ENCODE measurements around the gene KRTCAP2. TPM values are rescaled to one million over a fixed set of nuclear protein-coding genes. Genes with fewer than 3 reads are reported as not detected.
A peak's percentile ranks its signal among the peaks of the same experiment; 100 is the strongest.

KRTCAP2 gene
- total and polyA plus RNA-seq, 4 donors = 49.8 to 224 (median 99.8) TPM

DNA sequence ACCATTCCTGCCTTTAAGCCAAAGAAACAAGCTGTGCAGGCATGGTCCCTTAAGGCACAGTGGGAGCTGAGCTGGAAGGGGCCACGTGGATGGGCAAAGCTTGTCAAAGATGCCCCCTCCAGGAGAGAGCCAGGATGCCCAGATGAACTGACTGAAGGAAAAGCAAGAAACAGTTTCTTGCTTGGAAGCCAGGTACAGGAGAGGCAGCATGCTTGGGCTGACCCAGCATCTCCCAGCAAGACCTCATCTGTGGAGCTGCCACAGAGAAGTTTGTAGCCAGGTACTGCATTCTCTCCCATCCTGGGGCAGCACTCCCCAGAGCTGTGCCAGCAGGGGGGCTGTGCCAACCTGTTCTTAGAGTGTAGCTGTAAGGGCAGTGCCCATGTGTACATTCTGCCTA is 38.8 kb downstream of the KRTCAP2 start:
- H3K4me1 ChIP-seq (ENCODE audit: control insufficient read depth in 4 of 4, insufficient read depth in 4 of 4, low read length in 3 of 4) = peaks cover 0 to 64% (median 40%) of the 10 kb centered on the region in 4 donors
- DNase-seq (ENCODE audit: low spot score) = no peak

DNA sequence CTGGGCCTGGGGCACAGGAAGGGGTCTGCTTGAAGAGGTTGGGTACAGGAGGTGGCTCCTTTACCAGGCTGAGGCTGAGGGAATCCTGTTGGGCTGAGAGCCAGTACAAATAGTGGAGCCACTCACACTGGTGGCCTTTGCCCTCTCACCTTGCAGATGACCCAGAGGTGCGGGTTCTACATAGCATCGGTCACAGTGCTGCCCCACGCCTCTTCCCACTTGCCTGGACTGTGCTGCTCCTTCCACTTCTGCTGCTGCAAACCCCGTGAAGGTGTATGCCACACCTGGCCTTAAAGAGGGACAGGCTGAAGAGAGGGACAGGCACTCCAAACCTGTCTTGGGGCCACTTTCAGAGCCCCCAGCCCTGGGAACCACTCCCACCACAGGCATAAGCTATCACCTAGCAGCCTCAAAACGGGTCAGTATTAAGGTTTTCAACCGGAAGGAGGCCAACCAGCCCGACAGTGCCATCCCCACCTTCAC is 39.3 kb downstream of the KRTCAP2 start:
- Histone ChIP-seq H3K36me3 (ENCODE audit: control insufficient read depth in 4 of 4, insufficient read depth in 3 of 4, low read depth in 1 of 4, low read length in 3 of 4) (peaks cover 8 to 26% (median 19%) of the 10 kb centered on the region in 4 donors), H3K27ac (ENCODE audit: low read depth in 1 of 2, low read length in 2 of 2) (peak overlapping the region; percentile 99), H3K9ac (ENCODE audit: low read depth in 1 of 2, low read length in 2 of 2) (peak overlapping the region; percentile 20 to 95), H3K9me3 (ENCODE audit: control insufficient read depth in 4 of 4, low read length in 3 of 4) (no peaks in the 10 kb centered on the region), H3K4me3 (ENCODE audit: low read depth in 1 of 3, low read length in 3 of 3) (peak overlapping the region; percentile 4 to 40 (median 39)), H3K27me3 (ENCODE audit: control insufficient read depth in 4 of 4, insufficient read depth in 4 of 4, low read length in 3 of 4) (no peaks in the 10 kb centered on the region), H3K4me1 (ENCODE audit: control insufficient read depth in 4 of 4, insufficient read depth in 4 of 4, low read length in 3 of 4) (peaks cover 0 to 61% (median 39%) of the 10 kb centered on the region in 4 donors)
- peak; percentile 55 for DNase-seq (ENCODE audit: low spot score)
- TF ChIP-seq HNF4G (IDR thresholded peaks at IDR 0.05) (peak; percentile 39), YY1 (IDR thresholded peaks at IDR 0.05) (no peak), RAD21 (IDR thresholded peaks at IDR 0.05) (peak in 1 of 2 donors; percentile 39), NR2F2 (IDR thresholded peaks at IDR 0.05) (peak; percentile 93), HNF4A (conservative IDR thresholded peaks at IDR 0.05) (peak; percentile 71 to 82), CTCF (IDR thresholded peaks at IDR 0.05; ENCODE audit: low read depth, low read length, missing input control) (no peak), JUND (IDR thresholded peaks at IDR 0.05) (no peak), FOXA2 (IDR thresholded peaks at IDR 0.05) (peak; percentile 16), GABPA (IDR thresholded peaks at IDR 0.05 in 1 of 2, conservative IDR thresholded peaks at IDR 0.05 in 1 of 2) (no peak), FOXA1 (IDR thresholded peaks at IDR 0.05) (no peak), ZBTB33 (IDR thresholded peaks at IDR 0.05) (no peak), RXRA (IDR thresholded peaks at IDR 0.05) (peak; percentile 72 to 86), TAF1 (conservative IDR thresholded peaks at IDR 0.05) (no peak), SP1 (IDR thresholded peaks at IDR 0.05) (peak; percentile 63), EGR1 (IDR thresholded peaks at IDR 0.05; ENCODE audit: low read depth in 2 of 2) (no peak)
- TF ChIP-seq, protein P1, sequence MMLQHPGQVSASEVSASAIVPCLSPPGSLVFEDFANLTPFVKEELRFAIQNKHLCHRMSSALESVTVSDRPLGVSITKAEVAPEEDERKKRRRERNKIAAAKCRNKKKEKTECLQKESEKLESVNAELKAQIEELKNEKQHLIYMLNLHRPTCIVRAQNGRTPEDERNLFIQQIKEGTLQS (IDR thresholded peaks at IDR 0.05) = no peak
- TF ChIP-seq, protein P2, sequence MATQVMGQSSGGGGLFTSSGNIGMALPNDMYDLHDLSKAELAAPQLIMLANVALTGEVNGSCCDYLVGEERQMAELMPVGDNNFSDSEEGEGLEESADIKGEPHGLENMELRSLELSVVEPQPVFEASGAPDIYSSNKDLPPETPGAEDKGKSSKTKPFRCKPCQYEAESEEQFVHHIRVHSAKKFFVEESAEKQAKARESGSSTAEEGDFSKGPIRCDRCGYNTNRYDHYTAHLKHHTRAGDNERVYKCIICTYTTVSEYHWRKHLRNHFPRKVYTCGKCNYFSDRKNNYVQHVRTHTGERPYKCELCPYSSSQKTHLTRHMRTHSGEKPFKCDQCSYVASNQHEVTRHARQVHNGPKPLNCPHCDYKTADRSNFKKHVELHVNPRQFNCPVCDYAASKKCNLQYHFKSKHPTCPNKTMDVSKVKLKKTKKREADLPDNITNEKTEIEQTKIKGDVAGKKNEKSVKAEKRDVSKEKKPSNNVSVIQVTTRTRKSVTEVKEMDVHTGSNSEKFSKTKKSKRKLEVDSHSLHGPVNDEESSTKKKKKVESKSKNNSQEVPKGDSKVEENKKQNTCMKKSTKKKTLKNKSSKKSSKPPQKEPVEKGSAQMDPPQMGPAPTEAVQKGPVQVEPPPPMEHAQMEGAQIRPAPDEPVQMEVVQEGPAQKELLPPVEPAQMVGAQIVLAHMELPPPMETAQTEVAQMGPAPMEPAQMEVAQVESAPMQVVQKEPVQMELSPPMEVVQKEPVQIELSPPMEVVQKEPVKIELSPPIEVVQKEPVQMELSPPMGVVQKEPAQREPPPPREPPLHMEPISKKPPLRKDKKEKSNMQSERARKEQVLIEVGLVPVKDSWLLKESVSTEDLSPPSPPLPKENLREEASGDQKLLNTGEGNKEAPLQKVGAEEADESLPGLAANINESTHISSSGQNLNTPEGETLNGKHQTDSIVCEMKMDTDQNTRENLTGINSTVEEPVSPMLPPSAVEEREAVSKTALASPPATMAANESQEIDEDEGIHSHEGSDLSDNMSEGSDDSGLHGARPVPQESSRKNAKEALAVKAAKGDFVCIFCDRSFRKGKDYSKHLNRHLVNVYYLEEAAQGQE (IDR thresholded peaks at IDR 0.05) = peak; percentile 25
- WGBS = 36% methylated on average over 7 of the region's 7 CpGs

More for the DNA sequence above, 38.8 kb downstream of the KRTCAP2 start:
- no peaks in the 10 kb centered on the region for H3K9me3 ChIP-seq (ENCODE audit: control insufficient read depth in 4 of 4, low read length in 3 of 4)
- peaks cover 8 to 26% (median 19%) of the 10 kb centered on the region in 4 donors for H3K36me3 ChIP-seq (ENCODE audit: control insufficient read depth in 4 of 4, insufficient read depth in 3 of 4, low read depth in 1 of 4, low read length in 3 of 4)
- peak overlapping the region; percentile 99 for H3K27ac ChIP-seq (ENCODE audit: low read depth in 1 of 2, low read length in 2 of 2)
- H3K9ac ChIP-seq (ENCODE audit: low read depth in 1 of 2, low read length in 2 of 2) = peak overlapping the region; percentile 20 to 95
- WGBS = 25% methylated on average over 1 of the region's 1 CpG
- TF ChIP-seq FOXA1 (IDR thresholded peaks at IDR 0.05) = peak; percentile 80
- no peak for TF ChIP-seq RAD21 (IDR thresholded peaks at IDR 0.05)
- H3K27me3 ChIP-seq (ENCODE audit: control insufficient read depth in 4 of 4, insufficient read depth in 4 of 4, low read length in 3 of 4) = no peaks in the 10 kb centered on the region
- H3K4me3 ChIP-seq (ENCODE audit: low read depth in 1 of 3, low read length in 3 of 3) = peak overlapping the region; percentile 34 to 40 (median 35)
